Activated CD8-positive, alpha-beta memory T cell treated with anti-CD3 and anti-CD28 coated beads for 1 hour (primary cell): ENCODE results near the gene NOP16.
"Not testable (repeated sequence)": the region's sequence is repeated elsewhere in the genome, so short reads cannot be mapped to it uniquely, and the experiment has no call there.

Source experiments
- DNase-seq, 2 donors: peaks; one replicate each; pipeline ENCODE4 v3.0.0-alpha.2; 2020; ENCODE audit warnings: low read depth in 1 of 2; ENCODE audit errors: extremely low read depth in 1 of 2

NOP16 gene

GRCh38 chr5:176410486-176411180 lies 22.2 kb upstream of the NOP16 start:
- no peak for DNase-seq

GRCh38 chr5:176409765-176410164 lies 21.4 kb upstream of the NOP16 start:
- DNase-seq: no peak

GRCh38 chr5:176408590-176408989 lies 20.2 kb upstream of the NOP16 start:
- DNase-seq: no peak

- not testable (repeated sequence) for DNase-seq
Observed at GRCh38 chr5:176408252-176408573, 19.8 kb upstream of the NOP16 start.

- DNase-seq: no peak
Observed at GRCh38 chr5:176407456-176408251, 19.3 kb upstream of the NOP16 start.

GRCh38 chr5:176406436-176407052 lies 18.1 kb upstream of the NOP16 start:
- no peak for DNase-seq

- no peak for DNase-seq
Observed at GRCh38 chr5:176405656-176406435, 17.4 kb upstream of the NOP16 start.

- DNase-seq: no peak
Observed at GRCh38 chr5:176401281-176402205, 13.1 kb upstream of the NOP16 start.

GRCh38 chr5:176400382-176401156 lies 12.2 kb upstream of the NOP16 start:
- no peak for DNase-seq

- DNase-seq: no peak
Observed at GRCh38 chr5:176397736-176398420, 9.5 kb upstream of the NOP16 start.

GRCh38 chr5:176396330-176396729 lies 7.9 kb upstream of the NOP16 start:
- no peak for DNase-seq

GRCh38 chr5:176394881-176395675 lies 6.7 kb upstream of the NOP16 start:
- DNase-seq: no peak

GRCh38 chr5:176394096-176394495 lies 5.7 kb upstream of the NOP16 start:
- DNase-seq: no peak

GRCh38 chr5:176392526-176392925 lies 4.1 kb upstream of the NOP16 start:
- no peak for DNase-seq

- DNase-seq: no peak
Observed at GRCh38 chr5:176391999-176392398, 3.6 kb upstream of the NOP16 start.

GRCh38 chr5:176391479-176391878 lies 3.1 kb upstream of the NOP16 start:
- no peak for DNase-seq

GRCh38 chr5:176389135-176390123 lies 1.0 kb upstream of the NOP16 start:
- no peak for DNase-seq
